ENCODE results near the gene SH3PXD2B.
A peak's percentile ranks its signal among the peaks of the same experiment; 100 is the strongest.

The SH3PXD2B gene

GRCh38 chr5:172284611-172284980, 169.7 kb downstream of the SH3PXD2B start:
- TF ChIP-seq CTCF (IDR thresholded peaks at IDR 0.05) (no peak), ZFX (IDR thresholded peaks at IDR 0.05; ENCODE audit: borderline replicate concordance) (no peak)
- H3K27ac ChIP-seq = peak overlapping the region; percentile 80

GRCh38 chr5:172283862-172284610, 170.3 kb downstream of the SH3PXD2B start:
- peak overlapping the region; percentile 80 for H3K27ac ChIP-seq
- no peak for TF ChIP-seq CTCF (IDR thresholded peaks at IDR 0.05)
- TF ChIP-seq ZFX (IDR thresholded peaks at IDR 0.05; ENCODE audit: borderline replicate concordance) = no peak

- TF ChIP-seq CTCF (IDR thresholded peaks at IDR 0.05) = peak; percentile 62
- TF ChIP-seq ZFX (IDR thresholded peaks at IDR 0.05; ENCODE audit: borderline replicate concordance) = no peak
- peak within 1 kb of the TSS; percentile 80 for H3K27ac ChIP-seq
These were observed 171.1 kb downstream of the SH3PXD2B start, which contains the start of gene UBTD2 for GRCh38 chr5:172283020-172283861. UBTD2 (minus strand) TSS chr5:172283764; CDS start chr5:172283665, 99 bp downstream.

- peak overlapping the region; percentile 80 for H3K27ac ChIP-seq
These were observed 171.9 kb downstream of the SH3PXD2B start for GRCh38 chr5:172282272-172283019.

GRCh38 chr5:172281346-172281745, 173.0 kb downstream of the SH3PXD2B start:
- TF ChIP-seq CTCF (IDR thresholded peaks at IDR 0.05) = no peak
- no peak for TF ChIP-seq ZFX (IDR thresholded peaks at IDR 0.05; ENCODE audit: borderline replicate concordance)
- no peak overlapping the region for H3K27ac ChIP-seq

More at GRCh38 chr5:172282272-172283019, 171.9 kb downstream of the SH3PXD2B start:
- TF ChIP-seq CTCF (IDR thresholded peaks at IDR 0.05) (no peak), ZFX (IDR thresholded peaks at IDR 0.05; ENCODE audit: borderline replicate concordance) (no peak)

- TF ChIP-seq ZFX (IDR thresholded peaks at IDR 0.05; ENCODE audit: borderline replicate concordance) (no peak), CTCF (IDR thresholded peaks at IDR 0.05) (no peak)
- no peak overlapping the region for H3K27ac ChIP-seq
These were observed 173.4 kb downstream of the SH3PXD2B start for GRCh38 chr5:172280929-172281328.

Data from 22Rv1 (cell line).